ENCODE measurements around the gene TMEM18. TPM values are rescaled to one million over a fixed set of nuclear protein-coding genes. Genes with fewer than 3 reads are reported as not detected.

The TMEM18 gene
- total and polyA plus RNA-seq, 2 of the 13 experiments (the other 11 are each of a cell fraction or from before 2014, with no cell fraction given): 45.9 to 49.4 TPM

GRCh38 chr2:677056-677958 lies at the start of gene TMEM18 (continued):
- TF ChIP-seq NR1H2 (CRISPR knock-in tag; IDR thresholded peaks at IDR 0.05; ENCODE audit: borderline replicate concordance, low read depth) (peak; percentile 89), STAT5B (CRISPR knock-in tag; IDR thresholded peaks at IDR 0.05) (peak; percentile 68), ZNF7 (CRISPR knock-in tag; IDR thresholded peaks at IDR 0.05) (peak; percentile 54; the same call in 1 of the 2 replicates), KMT2A (CRISPR knock-in tag; IDR thresholded peaks at IDR 0.05) (peak; percentile 87), ZNF772 (CRISPR knock-in tag; IDR thresholded peaks at IDR 0.05) (peak; percentile 76), ELF1 (CRISPR knock-in tag; IDR thresholded peaks at IDR 0.05) (peak; percentile 91), ZNF512B (CRISPR knock-in tag; IDR thresholded peaks at IDR 0.05; ENCODE audit: borderline replicate concordance) (no peak; the same call in 1 of the 2 replicates), GPBP1L1 (CRISPR knock-in tag; IDR thresholded peaks at IDR 0.05) (no peak), ZNF317 (CRISPR knock-in tag; IDR thresholded peaks at IDR 0.05) (peak; percentile 90), ZNF567 (CRISPR knock-in tag; IDR thresholded peaks at IDR 0.05; ENCODE audit: borderline replicate concordance) (peak; percentile 90; the same call in 1 of the 2 replicates), ZNF639 (CRISPR knock-in tag; conservative IDR thresholded peaks at IDR 0.05) (peak; percentile 95), ZNF333 (CRISPR knock-in tag; IDR thresholded peaks at IDR 0.05; ENCODE audit: borderline replicate concordance) (peak; percentile 99), ZNF563 (CRISPR knock-in tag; IDR thresholded peaks at IDR 0.05) (peak; percentile 94), KAT7 (CRISPR knock-in tag; IDR thresholded peaks at IDR 0.05; ENCODE audit: borderline replicate concordance) (peak; percentile 66), GLMP (CRISPR knock-in tag; IDR thresholded peaks at IDR 0.05; ENCODE audit: borderline replicate concordance) (no peak), IRF2 (CRISPR knock-in tag; IDR thresholded peaks at IDR 0.05) (peak; percentile 90; the same call in 1 of the 2 replicates), ZNF598 (CRISPR knock-in tag; IDR thresholded peaks at IDR 0.05; ENCODE audit: borderline replicate concordance) (peak; percentile 87; the same call in 1 of the 2 replicates), PHF5A (CRISPR knock-in tag; IDR thresholded peaks at IDR 0.05; ENCODE audit: low read depth, unreplicated experiment) (peak; percentile 56), LCORL (IDR thresholded peaks at IDR 0.05) (peak; percentile 99), LCORL (CRISPR knock-in tag; IDR thresholded peaks at IDR 0.05) (0 out of 2 replicates have a peak, but pooled peaks have one; percentile 29), E2F1 (CRISPR knock-in tag; IDR thresholded peaks at IDR 0.05) (peak; percentile 99)

All from HepG2 (cell line).